ENCODE data around the gene TRPV3.
"Not testable (repeated sequence)": the region's sequence is repeated elsewhere in the genome, so short reads cannot be mapped to it uniquely, and the experiment has no call there.

The TRPV3 gene

DNA sequence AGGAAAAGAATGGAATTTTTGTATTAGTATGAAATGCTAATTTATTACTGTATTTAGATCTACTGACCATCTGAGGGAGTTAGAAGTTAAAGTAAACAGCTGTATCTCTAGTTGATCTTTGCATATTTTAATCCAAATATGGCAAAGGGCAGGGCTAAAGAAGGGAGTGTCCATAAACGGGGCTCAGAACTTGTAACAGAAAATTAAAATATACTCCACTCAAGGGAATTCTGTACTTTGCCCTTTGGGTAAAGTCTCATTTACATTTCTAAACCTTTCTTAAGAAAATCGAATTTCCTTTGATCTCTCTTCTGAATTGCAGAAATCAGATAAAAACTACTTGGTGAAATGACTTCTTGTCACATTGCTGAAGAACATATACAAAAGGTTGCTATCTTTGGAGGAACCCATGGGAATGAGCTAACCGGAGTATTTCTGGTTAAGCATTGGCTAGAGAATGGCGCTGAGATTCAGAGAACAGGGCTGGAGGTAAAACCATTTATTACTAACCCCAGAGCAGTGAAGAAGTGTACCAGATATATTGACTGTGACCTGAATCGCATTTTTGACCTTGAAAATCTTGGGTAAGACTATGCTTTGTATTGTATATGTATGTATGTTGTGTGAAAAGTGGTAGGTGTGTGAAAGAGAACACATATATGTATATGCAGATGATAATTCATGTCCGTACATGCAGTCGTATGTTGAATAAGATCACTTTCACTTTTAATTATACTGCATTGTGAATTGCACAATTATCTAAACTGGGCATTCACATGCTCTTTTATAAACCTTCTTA lies 81.6 kb downstream of the TRPV3 start, which contains the start of gene ASPA:
TSS of gene ASPA (plus strand) at position 186 of the 799 bp plus-strand sequence. CDS start at position 349, 163 bp downstream.
- DNase-seq, result peak in 1 of 56 donors; percentile 23

DNA sequence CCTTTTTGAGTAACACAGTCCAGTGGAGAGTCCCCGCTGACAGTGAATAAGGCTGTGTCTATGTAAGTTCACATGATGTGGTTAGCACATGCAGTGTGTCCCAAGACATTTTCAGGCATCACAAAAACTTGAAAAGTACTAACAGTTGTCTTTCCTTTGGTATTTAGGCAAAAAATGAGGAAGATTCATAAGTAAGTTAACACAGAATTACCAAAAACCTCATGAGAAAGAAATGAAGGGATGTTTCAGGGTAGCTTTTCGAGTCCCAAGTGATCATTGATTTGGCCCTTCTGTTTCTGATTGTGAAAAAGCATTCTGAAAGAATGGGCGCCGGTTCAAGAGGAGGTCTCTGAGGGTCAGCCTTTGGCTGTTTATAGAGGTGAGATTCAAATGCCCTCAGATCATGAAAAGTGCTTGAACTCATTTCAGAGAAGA lies 82.3 kb downstream of the TRPV3 start:
- DNase-seq, result peak in 1 of 56 donors; percentile 34

DNA sequence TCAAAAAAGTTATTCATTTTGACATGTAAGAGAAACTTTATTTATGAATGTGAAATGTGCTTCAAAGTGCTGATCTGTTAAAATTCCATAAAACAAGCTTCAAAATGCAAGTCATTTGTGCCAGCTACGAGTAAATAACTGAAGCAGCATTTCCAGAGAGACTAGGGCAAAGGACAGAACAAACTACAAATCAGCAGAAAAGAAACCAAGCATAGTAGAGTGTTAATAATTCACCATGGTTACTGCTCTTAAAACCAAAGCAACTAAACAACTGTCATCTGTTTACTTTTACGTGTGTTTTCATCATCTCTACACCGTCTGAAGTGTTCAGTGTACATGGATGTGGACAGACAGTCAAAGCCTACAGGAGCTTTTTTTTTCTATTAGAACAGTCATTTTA lies 83.4 kb downstream of the TRPV3 start:
- peak in 1 of 56 donors; percentile 23 for DNase-seq

DNA sequence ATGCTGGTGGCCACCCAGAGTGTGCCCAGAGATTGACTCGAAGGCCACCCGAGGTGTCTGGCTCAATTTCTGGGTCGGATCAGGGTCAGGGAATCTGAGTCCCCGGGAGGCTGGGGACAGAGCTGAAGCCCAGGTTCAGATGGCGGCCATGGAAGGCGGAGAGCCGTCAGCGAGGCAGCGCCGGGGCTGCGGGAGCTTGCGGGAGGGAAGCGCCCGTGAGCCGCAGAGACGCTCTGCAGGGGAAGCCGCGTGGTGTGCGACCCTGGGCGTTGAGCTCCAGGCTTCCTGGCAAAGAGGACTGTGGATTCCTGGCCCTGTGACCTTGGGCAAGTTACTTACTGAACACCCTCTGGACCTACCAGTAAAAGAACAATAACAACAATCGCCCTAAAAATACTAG lies 85.5 kb downstream of the TRPV3 start:
- no peak for DNase-seq

DNA sequence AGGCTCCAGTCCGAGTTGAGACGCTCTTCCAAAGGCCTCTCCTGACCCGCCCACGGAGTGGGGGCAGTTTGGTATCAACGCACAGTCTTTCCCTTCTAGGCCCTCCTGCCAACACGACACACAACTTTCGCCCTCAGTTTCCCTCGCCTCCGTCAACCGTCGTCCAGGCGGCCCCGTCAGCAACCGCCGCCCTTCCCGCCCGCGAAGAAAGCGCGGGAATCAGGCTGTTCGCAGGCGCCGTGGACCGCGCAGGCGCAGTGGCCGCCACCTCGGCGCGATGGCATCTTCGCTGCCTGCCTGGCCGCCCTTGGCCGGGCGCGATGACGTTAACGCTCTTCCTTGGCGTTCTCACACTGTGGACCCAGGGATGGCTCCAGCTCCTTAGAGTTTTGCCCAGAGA lies 86.0 kb downstream of the TRPV3 start, which contains the start of gene SPATA22:
TSS of gene SPATA22 (minus strand) at position 221 of the 400 bp plus-strand sequence. CDS start 2,494 bp downstream, outside the sequence.
- DNase-seq, result no peak

DNA sequence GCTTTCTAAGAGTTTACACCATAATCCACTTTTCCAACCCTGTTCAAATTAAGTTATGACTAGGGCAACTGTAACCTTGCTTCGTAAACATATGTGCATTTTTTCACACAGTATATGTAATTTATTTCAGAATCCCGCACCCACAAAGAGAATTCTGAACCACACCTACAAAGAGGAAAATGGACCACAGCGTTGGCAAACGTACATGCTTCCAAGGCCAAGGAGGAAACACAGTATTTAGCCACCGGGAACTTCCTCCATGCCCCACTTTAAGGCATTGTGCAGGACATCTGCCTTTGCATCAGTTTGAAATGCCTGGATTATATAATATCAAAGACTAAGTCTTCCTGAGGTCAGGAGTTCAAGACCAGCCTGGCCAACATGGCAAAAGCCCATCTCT lies 88.1 kb downstream of the TRPV3 start:
- DNase-seq, result no peak

DNA sequence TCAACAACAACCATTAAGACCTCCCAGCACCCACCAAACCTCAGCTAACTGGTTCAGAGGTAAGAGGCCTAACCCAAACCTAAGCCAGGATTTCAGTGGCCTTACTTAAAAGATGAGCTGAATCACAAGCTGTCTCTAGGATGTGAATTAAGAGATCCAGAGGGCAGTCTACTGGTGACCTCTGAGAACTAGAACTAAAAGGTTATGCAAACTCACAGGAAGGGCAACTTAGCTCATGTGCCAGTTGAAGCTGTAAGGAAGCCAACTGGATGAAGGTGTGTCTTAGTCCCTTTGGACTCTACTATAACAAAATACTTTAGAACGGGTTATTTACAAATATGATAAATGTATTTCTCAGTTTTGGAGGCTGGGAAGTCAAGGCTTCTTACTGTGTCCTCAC lies 91.3 kb downstream of the TRPV3 start:
- not testable (repeated sequence) for DNase-seq

Measured in amygdala (tissue), 56 donors.